Muscle layer of duodenum (tissue), 2 donors: ENCODE data around the gene NHS.
A peak's percentile ranks its signal among the peaks of the same experiment; 100 is the strongest.

Experiments
- H3K27ac ChIP-seq: one replicate; pipeline ENCODE4 v1.7.0; 2013; ENCODE audit warnings: mild to moderate bottlenecking, low read length
- H3K27me3 ChIP-seq: one replicate; pipeline ENCODE4 v1.7.0; 2013; ENCODE audit warnings: low read depth, mild to moderate bottlenecking, control low read depth, low read length
- H3K36me3 ChIP-seq, 2 donors: one replicate each; pipeline ENCODE4 v1.7.0; 2013; ENCODE audit warnings: low read length in 2 of 2, control low read depth in 1 of 2, mild to moderate bottlenecking in 1 of 2; ENCODE audit not compliant: insufficient read depth in 2 of 2, control insufficient read depth in 1 of 2
- H3K4me1 ChIP-seq, 2 donors: one replicate each; pipeline ENCODE4 v1.7.0; 2013; ENCODE audit warnings: low read length in 2 of 2, mild to moderate bottlenecking in 2 of 2, control low read depth in 1 of 2, moderate library complexity in 1 of 2; ENCODE audit not compliant: insufficient read depth in 2 of 2, control insufficient read depth in 1 of 2
- H3K4me3 ChIP-seq, 2 donors: one replicate each; pipeline ENCODE4 v1.7.0; 2013; ENCODE audit warnings: low read length in 2 of 2, low read depth in 1 of 2, mild to moderate bottlenecking in 1 of 2
- H3K9me3 ChIP-seq, 2 donors: one replicate each; pipeline ENCODE4 v1.7.0; 2013; ENCODE audit warnings: low read length in 2 of 2, control low read depth in 1 of 2, mild to moderate bottlenecking in 1 of 2; ENCODE audit not compliant: control insufficient read depth in 1 of 2
- donor health status: healthy.

The NHS gene

DNA sequence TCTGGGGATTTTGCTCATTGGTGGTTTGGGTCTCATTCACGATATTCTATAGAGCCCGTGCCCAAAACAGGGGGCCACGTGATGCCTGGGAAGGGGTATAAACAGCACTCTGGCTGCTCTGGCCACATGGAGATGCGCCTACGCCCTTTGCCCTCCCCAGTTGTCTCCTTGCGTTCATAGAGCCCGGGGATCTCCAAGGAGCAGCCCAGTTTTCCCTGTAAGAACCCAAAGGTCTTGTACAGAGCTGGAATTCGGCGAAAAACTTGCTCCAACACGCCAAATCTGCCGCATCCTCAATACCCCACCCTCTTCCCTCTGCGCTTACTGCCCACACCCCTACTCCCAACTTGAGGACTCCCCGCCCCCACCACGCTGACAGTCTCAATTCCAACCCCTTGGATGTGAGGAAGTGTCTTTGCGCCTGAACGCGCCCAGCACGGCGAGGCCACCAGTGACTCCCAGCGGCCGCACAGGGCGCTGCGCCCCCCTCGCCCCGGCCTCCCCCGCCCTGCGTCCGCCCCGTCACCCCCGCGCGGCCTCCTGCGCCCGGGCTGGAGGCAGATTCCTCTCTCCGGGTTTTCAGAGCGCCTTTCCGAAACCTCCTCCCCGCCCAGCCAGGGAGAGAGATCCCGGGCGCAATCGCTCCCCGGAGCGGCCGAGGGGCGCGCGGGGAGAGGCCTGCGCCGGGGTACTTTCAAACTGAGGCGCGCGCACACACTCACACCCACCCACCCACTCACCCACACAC, at the start of gene NHS:
Gene NHS, plus strand, starts transcription at position 582 of the 748 bp plus-strand sequence. CDS start 558 bp downstream, outside the sequence.
- no peak within 1 kb of the TSS for H3K27ac ChIP-seq
- H3K9me3 ChIP-seq = no peaks in the 10 kb centered on the region
- H3K27me3 ChIP-seq = no peaks in the 10 kb centered on the region
- no peaks in the 10 kb centered on the region for H3K36me3 ChIP-seq
- H3K4me3 ChIP-seq = peak within 1 kb of the TSS; percentile 56 to 72
- peaks cover 0 to 3% of the 10 kb centered on the region in 2 donors for H3K4me1 ChIP-seq

DNA sequence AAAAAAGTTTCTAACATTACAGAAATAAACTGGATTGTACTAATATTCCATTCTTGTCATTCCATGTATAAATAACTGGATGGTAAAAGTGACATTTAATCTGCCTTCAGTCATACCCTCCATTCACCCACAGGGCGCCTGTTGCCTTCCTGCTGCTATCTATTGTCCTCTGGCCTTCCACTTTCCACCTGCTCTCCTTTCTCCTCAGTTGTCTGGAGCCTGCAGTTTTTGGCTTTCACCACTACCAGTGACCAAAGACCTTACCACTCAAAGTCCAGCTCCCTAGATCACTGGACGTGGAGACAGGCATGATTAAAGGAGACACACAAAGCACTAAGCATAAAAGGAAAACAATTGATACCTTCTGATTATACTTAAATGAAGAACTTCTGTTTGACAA, 46.2 kb upstream of the NHS start:
- Histone ChIP-seq H3K27me3 (no peaks in the 10 kb centered on the region), H3K4me3 (no peak overlapping the region)

DNA sequence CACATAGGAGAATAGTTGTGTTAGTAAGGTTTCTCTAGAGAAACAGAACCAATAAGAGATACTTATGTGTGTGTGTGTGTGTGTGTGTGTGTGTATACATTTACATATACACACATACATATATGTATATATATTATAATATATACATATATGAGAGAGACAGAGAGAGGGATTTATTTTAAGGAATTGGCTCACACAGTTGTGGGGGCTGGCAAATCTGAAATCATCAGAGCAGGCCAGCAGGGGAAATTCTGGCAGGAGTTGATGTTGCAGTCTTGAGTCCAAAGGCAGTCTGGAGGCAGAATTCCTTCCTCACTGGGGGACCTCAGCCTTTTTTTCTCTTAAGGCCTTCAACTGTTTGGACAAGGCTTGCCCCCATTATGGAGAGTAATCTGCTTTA, 38.6 kb upstream of the NHS start:
- Histone ChIP-seq H3K36me3 (no peaks in the 10 kb centered on the region), H3K4me3 (no peak overlapping the region), H3K27me3 (no peaks in the 10 kb centered on the region), H3K9me3 (no peaks in the 10 kb centered on the region), H3K4me1 (no peaks in the 10 kb centered on the region), H3K27ac (no peak overlapping the region)

More for the DNA sequence above, 46.2 kb upstream of the NHS start:
- Histone ChIP-seq H3K27ac (no peak overlapping the region), H3K9me3 (no peaks in the 10 kb centered on the region), H3K4me1 (no peaks in the 10 kb centered on the region), H3K36me3 (no peaks in the 10 kb centered on the region)

- no peak overlapping the region for H3K27ac ChIP-seq
- no peaks in the 10 kb centered on the region for H3K27me3 ChIP-seq
- H3K4me3 ChIP-seq = no peak overlapping the region
These were observed 19.0 kb upstream of the NHS start for GRCh38 chrX:17355976-17356375.

DNA sequence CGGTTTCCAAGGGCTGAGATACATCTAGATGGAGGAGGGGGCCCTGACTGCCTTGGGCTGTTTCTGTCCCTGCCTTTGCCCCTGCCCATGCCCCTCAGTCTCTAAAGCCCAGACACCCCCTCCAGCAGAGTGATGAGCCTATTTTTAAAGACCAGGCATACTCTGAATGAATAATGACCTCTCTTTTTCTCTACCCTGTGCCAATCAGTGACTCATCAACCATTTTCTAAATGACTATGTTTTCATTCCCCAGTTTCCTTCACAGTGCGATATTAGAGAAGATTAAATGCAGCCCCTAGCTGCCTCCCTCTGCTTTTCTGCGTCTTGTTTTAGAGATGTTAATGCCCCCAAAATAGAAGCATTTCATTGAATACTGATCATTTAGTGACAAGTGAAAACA, 15.5 kb upstream of the NHS start:
- peaks cover 0 to 7% of the 10 kb centered on the region in 2 donors for H3K4me1 ChIP-seq
- H3K27ac ChIP-seq = no peak overlapping the region
- no peaks in the 10 kb centered on the region for H3K36me3 ChIP-seq
- H3K9me3 ChIP-seq = no peaks in the 10 kb centered on the region
- no peak overlapping the region for H3K4me3 ChIP-seq
- H3K27me3 ChIP-seq = no peaks in the 10 kb centered on the region

More at GRCh38 chrX:17355976-17356375, 19.0 kb upstream of the NHS start:
- H3K9me3 ChIP-seq = no peaks in the 10 kb centered on the region
- H3K4me1 ChIP-seq = peaks cover 0 to 7% of the 10 kb centered on the region in 2 donors
- no peaks in the 10 kb centered on the region for H3K36me3 ChIP-seq

GRCh38 chrX:17361620-17362019, 13.4 kb upstream of the NHS start:
- Histone ChIP-seq H3K4me1 (peaks cover 0 to 7% of the 10 kb centered on the region in 2 donors), H3K36me3 (no peaks in the 10 kb centered on the region), H3K27me3 (no peaks in the 10 kb centered on the region), H3K9me3 (no peaks in the 10 kb centered on the region), H3K4me3 (no peak overlapping the region), H3K27ac (no peak overlapping the region)

- Histone ChIP-seq H3K27me3 (no peaks in the 10 kb centered on the region), H3K36me3 (no peaks in the 10 kb centered on the region), H3K9me3 (no peaks in the 10 kb centered on the region), H3K27ac (no peak overlapping the region), H3K4me1 (no peaks in the 10 kb centered on the region), H3K4me3 (no peak overlapping the region)
These were observed 7.0 kb upstream of the NHS start for GRCh38 chrX:17368002-17368401.

GRCh38 chrX:17369309-17369708, 5.7 kb upstream of the NHS start:
- H3K4me3 ChIP-seq = no peak overlapping the region

DNA sequence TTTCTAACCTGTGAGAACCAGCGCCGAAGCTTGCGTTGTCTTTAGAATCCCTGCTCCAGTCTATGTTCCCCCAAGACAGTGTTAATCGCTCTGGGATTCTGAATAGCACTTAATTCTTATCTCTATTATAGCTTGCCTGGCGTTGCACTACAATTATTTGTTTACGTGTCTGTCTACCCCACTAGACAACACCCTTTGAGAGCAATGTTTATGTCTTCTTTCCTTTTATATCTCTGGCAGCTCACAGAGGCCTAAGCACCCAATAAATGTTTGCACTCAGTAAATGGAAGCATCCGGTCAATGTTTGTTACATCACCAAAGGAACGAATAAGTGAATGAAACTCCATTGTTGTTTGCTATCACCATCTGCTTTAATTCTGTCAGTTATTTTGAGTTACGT, 4.8 kb upstream of the NHS start:
- Histone ChIP-seq H3K27ac (no peak overlapping the region), H3K36me3 (no peaks in the 10 kb centered on the region), H3K4me1 (peaks cover 0 to 3% of the 10 kb centered on the region in 2 donors), H3K27me3 (no peaks in the 10 kb centered on the region), H3K9me3 (no peaks in the 10 kb centered on the region), H3K4me3 (no peak overlapping the region)

More at GRCh38 chrX:17369309-17369708, 5.7 kb upstream of the NHS start:
- no peaks in the 10 kb centered on the region for H3K9me3 ChIP-seq
- peaks cover 0 to 2% of the 10 kb centered on the region in 2 donors for H3K4me1 ChIP-seq
- no peak overlapping the region for H3K27ac ChIP-seq
- H3K27me3 ChIP-seq = no peaks in the 10 kb centered on the region
- no peaks in the 10 kb centered on the region for H3K36me3 ChIP-seq

DNA sequence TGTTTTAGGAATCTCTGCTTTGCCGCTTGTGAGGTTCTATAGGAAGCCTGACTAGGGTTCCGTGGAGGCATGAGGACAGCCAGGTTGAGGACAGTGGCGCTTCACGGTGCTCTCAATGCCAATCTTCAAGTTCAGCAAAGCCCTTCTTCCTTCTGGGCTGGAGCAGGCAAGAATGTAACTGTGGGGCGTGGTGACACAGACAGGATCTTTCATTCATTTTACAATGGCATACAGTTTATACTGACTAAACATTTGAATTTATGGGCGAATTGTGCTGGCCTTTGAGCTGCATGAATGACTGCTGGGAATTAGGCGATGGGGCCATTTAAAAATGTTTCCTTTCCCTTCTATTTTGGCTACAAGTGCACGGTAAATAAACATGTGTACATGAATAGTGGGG, 2.9 kb upstream of the NHS start:
- H3K4me1 ChIP-seq = peaks cover 0 to 3% of the 10 kb centered on the region in 2 donors
- no peaks in the 10 kb centered on the region for H3K9me3 ChIP-seq
- H3K27ac ChIP-seq = no peak overlapping the region
- H3K27me3 ChIP-seq = no peaks in the 10 kb centered on the region
- no peaks in the 10 kb centered on the region for H3K36me3 ChIP-seq
- no peak overlapping the region for H3K4me3 ChIP-seq

GRCh38 chrX:17373337-17373736, 1.7 kb upstream of the NHS start:
- H3K4me1 ChIP-seq = peaks cover 0 to 3% of the 10 kb centered on the region in 2 donors
- no peaks in the 10 kb centered on the region for H3K36me3 ChIP-seq
- no peaks in the 10 kb centered on the region for H3K9me3 ChIP-seq
- no peak overlapping the region for H3K4me3 ChIP-seq
- no peaks in the 10 kb centered on the region for H3K27me3 ChIP-seq
- no peak overlapping the region for H3K27ac ChIP-seq

DNA sequence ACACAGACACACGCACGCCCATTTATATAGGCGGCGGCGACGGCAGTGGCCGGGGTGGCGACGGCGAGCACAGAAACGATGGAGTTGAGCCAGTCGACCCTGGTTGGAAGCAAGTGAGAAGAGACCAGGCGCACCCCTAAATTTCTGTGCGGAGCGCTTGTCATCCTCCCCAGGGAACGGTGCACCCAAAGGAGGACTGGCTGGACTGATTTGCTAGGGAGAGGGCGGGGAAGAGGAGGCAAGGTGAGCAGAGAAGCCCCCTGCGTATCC, 302 bp downstream of the NHS start:
- Histone ChIP-seq H3K4me3 (peak overlapping the region; percentile 48 to 72), H3K27me3 (no peaks in the 10 kb centered on the region), H3K27ac (no peak overlapping the region), H3K36me3 (no peaks in the 10 kb centered on the region), H3K9me3 (no peaks in the 10 kb centered on the region), H3K4me1 (peaks cover 0 to 3% of the 10 kb centered on the region in 2 donors)
